GM19239 (cell line): ENCODE measurements around the gene UBFD1.
"Not testable (repeated sequence)": the region's sequence is repeated elsewhere in the genome, so short reads cannot be mapped to it uniquely, and the experiment has no call there.

Source experiments
- DNase-seq: peaks from one replicate; pipeline ENCODE4 v3.0.0; 2011; ENCODE audit warnings: low spot score; ENCODE audit not compliant: insufficient read length
- FAIRE-seq: peaks from 2 replicates; lab custom pipeline; 2011; peaks lifted over from hg19 to GRCh38; lab: Jason Lieb, UNC

The UBFD1 gene

GRCh38 chr16:23556881-23557778, at the start of gene UBFD1, which contains the start of gene EARS2:
TSS of gene UBFD1 (plus strand) at chr16:23557727. CDS start at chr16:23557743, 16 bp downstream.
TSS of gene EARS2 (minus strand) at chr16:23557350. CDS start at chr16:23557343, 7 bp downstream.
- peak; percentile 90 for DNase-seq
- peak; percentile 94 for FAIRE-seq

DNA sequence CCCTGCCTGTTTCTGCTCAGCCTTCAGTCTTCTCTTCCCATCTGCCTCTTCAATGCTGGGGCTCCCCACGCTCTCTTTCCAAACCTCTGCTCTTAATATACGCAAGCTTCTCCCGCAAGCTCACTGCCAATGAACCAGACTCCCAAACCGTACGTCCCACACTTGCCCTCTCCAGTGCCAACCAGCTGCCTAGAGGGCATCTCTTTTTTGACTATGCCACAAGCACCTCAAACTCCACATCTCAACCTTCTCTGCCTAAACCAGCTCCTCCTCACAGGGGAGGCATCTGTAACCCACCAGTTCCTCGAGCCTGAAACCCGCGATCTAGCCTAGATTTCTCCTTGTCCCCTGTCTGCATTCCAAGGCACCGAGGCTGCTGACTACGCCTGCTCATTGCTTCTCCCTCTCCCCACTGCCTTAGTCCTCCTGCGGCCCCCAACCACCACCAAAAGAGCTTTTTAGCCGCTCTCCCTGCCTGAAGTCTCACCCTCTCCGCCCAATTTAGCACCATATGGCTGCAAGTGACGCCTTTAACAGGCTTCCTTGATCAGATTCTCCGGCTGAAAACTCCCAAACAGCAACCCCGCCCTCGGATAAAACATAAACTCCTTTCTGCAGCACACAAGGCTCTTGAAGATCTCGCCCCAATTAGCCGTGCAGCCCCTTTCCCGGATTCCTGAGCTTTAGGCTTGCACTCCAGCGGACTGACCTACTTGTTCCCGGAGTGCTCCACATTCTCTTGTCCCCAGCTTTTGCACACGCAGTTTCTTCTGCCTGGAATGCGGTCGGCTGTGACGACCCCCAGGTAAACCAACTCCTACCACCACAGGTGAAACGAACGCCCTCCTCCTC, 48.7 kb upstream of the UBFD1 start:
- DNase-seq (no peak), FAIRE-seq (peak; percentile 51)

DNA sequence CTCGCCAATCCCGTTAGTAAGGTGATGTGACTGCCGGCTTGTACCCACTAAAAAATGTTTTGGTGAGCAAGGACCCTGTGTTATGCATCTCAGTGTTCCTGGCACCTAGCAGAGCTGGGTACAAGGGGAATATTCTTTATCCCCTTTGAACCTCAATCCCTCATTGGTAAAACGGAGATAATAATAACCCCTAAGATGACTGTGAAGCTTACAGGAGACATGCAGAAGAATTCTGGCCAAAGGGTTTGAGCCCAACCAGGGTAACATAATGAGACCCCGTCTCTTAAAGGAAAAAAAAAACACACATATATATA, 48.1 kb upstream of the UBFD1 start:
- DNase-seq (no peak), FAIRE-seq (no peak)

GRCh38 chr16:23509782-23510163, 47.8 kb upstream of the UBFD1 start:
- FAIRE-seq (peak; percentile 8), DNase-seq (no peak)

- FAIRE-seq: peak; percentile 68
These were observed 47.2 kb upstream of the UBFD1 start, which contains the start of gene GGA2 for GRCh38 chr16:23510164-23510914. TSS of gene GGA2 (minus strand) at chr16:23510494. CDS start at chr16:23510411, 83 bp downstream.

DNA sequence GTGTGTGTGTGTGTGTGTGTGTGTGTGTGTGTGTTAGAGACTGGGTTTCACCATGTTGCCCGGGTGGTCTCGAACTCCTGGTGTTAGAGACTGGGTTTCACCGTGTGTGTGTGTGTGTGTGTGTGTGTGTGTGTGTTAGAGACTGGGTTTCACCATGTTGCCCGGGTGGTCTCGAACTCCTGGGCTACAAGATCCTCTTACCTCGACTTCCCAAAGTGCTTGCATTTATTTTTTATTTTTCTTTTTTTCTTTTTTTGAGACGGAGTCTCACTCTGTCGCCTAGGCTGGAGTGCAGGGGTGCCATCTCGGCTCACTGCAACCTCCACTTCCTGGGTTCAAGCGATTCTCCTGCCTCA, 46.6 kb upstream of the UBFD1 start:
- FAIRE-seq: peak; percentile 48
- DNase-seq: not testable (repeated sequence)

More at GRCh38 chr16:23510164-23510914, 47.2 kb upstream of the UBFD1 start, which contains the start of gene GGA2:
- peak; percentile 72 for DNase-seq

GRCh38 chr16:23511731-23512130, 45.8 kb upstream of the UBFD1 start:
- FAIRE-seq: no peak
- DNase-seq: no peak

DNA sequence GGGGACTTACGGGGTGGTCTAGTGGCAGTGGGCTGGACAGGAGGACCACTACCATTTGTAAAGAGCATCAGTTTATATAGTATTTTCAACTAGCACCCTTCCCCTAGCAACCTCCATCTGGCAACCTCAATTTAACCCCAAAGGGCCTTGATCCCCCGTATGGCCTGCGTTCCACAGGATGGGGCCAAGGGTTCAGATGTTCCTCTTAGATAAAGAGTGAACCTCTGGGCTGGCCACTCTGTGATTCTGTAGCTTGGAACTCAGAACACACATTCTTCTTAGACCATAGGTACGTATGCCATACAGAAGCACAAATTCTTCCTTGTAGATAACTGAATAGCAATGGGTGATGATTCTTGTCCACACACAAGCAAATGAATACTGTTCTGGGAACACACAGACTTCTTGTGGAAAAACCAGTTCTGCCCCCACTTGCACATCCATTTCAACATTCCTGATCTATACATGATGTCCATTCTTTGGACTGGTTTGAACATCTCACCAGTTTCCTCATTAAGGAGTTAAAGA, 45.3 kb upstream of the UBFD1 start:
- DNase-seq: no peak
- no peak for FAIRE-seq

DNA sequence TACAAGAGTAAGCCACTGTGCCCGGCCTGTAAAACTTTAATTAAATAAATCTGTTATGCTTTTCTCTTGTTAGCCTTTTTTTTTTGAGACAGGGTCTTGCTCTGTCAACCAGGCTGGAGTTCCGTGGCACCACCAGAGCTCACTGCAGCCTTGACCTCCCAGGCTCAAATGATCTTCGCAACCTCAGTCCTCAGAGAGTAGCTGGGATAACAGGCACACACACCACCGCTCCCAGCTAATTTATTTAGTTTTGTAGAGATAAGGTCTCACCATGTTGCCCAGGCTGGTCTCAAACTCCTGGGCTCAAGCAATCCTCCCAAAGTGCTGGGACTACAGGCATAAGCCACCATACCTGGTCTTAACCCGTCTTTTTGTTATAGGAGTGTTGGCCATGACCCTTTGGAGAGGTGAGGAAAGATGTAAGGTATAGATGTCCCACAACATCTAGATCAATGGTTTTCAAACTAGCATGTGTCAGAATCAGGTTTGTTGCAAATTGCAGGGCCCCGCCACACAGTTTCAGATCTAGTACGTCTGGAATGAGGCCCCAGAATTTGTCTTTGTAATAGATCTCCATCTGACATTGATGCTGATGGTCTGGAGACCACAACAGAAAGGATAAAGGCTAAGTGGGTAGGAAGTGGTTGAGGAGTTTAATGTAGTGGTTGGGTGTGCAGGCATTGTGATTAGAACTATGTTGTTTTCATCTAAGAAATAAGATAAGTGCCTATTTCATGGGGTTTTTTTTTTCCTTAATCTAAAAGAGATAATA, 43.0 kb upstream of the UBFD1 start:
- FAIRE-seq: no peak

DNA sequence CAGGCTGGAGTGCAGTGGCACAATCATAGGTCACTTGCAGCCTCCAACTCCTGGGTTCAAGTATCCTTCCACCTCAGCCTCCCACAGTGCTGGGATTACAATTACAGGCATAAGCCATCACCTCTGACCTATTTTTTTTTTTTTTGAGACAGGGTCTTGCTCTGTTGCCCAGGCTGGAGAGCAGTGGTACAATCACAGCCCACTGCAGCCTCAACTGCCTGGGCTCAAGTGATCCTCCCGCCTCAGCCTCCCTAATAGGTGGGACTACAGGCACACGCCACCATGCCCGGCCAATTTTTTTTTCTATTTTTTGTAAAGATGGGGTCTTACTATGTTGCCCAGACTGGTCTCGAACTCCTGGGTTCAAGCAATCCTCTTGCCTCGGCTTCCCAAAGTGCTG, 41.6 kb upstream of the UBFD1 start:
- FAIRE-seq (no peak), DNase-seq (no peak)

More for the DNA sequence above, 43.0 kb upstream of the UBFD1 start:
- DNase-seq: no peak

DNA sequence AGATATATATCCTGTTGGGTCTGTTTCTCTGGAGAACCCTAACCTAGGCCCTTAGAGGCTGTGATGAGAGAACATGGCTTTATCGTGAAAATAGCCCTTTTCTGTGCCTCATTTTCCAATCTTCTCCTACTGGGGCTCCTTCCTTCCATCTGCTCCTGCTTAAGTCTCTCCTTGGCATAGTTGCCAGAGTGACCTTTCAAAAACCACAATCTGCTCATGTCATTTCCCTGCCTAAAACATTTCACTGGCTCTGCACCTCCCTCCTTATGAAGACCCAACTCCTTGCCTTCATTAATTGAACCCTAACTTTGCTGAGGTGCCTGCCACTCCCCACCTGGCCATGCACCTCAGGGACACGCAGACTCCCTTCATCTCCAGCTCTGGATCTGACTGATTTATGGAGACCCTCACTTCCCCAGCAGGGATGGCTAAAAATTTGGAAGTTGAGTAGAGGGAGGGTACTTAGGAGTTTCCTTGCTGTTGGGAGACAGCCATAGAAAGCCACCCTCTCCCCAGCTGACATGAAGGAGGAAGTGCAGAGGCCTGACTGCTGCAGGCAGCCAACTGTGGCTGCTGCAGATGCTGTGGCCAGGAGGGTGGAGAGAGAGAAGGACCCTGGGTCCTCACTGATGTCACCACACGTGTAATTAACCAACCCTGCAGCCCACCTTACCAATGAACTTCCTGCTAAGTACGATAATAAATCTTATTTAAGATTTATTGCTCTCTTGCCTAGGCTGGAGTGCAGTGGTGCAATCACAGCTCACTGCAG, 41.0 kb upstream of the UBFD1 start:
- no peak for DNase-seq
- no peak for FAIRE-seq

GRCh38 chr16:23518435-23518891, 39.1 kb upstream of the UBFD1 start:
- DNase-seq (no peak), FAIRE-seq (peak; percentile 80)

DNA sequence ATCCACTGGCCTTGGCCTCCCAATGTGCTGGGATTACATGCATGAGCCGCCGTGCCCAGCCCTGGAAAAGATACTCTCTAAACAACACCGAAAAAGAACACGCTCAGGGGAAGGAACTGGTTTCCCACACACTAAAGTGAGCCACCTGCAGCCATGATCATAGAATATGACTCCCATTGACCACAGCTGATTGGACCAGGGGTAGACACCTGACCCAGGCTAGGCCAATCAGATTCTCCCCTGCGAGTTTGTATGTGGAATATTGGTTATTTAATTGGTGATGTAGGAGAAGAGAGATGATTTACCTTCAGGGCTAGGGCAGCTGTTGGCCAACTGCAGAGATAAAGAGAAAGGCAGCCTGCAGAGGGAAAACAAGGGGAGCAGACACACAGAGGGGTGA, 38.2 kb upstream of the UBFD1 start:
- DNase-seq (no peak), FAIRE-seq (no peak)

DNA sequence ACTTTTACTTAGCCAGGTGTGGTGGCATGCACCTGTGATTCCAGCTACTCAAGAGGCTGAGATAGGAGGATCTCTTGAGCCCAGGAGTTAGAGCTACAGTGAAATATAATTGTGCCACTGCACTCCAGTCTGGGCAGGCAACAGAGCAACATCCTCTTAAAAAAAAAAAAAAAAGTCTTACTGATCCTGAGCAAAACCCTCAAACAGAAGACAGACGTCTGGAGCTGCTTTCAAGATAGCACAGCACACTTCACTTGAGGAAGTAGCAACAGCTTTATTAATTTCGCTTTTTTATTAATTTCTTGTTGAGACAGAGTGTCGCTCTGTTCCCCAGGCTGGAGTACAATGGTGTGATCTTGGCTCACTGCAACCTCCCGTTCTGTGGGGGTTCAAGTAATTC, 37.0 kb upstream of the UBFD1 start:
- DNase-seq (no peak), FAIRE-seq (peak; percentile 8)

DNA sequence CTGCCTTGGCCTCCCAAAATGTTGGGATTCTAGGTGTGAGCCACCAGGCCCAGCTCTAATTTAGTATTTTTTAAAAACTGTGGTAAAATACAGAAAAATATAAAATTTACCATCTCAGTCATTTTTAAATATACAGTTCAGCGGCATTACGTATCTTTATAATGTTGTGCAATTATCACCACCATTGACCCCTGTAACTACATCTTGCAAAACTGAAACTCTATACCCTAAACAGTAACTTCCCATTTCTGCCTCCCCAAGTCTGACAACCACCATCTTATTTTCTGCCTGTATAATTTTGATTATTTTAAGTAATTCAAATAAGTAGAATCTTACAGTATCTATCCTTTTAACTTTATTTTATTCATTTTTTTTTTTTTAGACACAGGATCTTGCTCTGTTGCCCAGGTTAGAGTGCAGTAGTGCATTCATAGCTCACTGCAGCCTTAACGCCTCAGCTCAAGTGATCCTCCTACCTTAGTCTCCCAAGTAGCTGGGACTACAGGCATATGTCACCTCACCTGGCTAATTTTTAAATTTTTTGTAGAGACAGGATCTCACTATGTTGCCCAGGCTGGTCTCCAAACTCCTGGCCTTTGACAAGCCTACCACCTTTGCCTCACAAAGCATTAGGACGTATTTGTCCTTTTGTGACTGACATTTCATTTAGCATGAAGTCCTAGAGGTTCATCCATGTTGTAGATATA, 36.3 kb upstream of the UBFD1 start:
- FAIRE-seq (no peak), DNase-seq (no peak)

GRCh38 chr16:23521965-23522364, 35.6 kb upstream of the UBFD1 start:
- no peak for FAIRE-seq
- DNase-seq: no peak

DNA sequence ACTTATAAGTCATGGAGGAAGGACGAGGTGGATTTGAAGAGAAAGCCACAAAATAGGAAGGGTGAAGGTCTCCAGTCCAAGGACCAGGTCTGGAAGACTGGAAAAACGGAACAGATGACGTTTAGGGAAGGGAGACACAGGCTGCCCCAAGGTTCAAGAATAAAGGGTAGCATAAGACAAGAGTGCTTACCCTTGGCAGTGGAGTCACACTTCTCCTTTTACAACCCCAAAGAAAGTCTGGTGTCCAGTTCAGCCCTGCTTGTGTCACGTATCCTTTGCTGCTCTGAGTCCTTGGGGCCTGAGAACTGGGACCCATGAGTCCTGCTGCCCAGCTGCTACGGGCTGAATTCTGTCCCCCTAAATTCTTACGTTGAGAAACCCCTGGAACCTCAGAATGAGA, 34.2 kb upstream of the UBFD1 start:
- FAIRE-seq (no peak), DNase-seq (no peak)

DNA sequence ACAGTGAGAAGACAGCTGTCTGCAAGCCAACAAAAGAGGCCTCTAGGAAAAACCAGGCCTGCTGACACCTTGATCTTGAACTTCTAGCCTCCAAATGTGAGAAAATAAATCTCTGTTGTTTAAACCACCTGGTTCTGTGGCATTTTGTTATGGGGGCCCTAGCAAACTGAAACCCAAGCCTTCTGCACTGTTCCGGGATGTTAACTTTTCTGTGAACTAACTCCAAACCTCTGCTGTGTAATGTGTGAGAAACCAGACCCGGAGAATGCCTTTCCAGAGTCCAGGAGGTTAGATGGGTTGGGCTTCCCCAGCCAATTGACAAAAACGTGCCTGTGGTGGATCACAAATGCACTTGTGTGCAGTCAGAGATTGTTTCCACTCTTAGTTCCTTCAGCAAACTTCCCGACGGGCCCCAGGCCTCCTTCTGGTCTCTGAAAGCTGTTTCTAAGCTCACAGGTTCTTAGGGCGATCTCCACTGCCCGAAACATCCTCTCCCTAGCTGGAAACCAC, 33.6 kb upstream of the UBFD1 start:
- FAIRE-seq: no peak
- DNase-seq: no peak
